CD4-positive, alpha-beta T cell treated with Interleukin-4 for 4 hours (primary cell): ENCODE data around the gene TMED4.

ENCODE experiments used
- DNase-seq: peaks from one replicate; pipeline ENCODE4 v3.0.0-alpha.2; 2020

Gene TMED4

GRCh38 chr7:44581879-44582603, at the start of gene TMED4:
Gene TMED4, minus strand, starts transcription at chr7:44582231. Its CDS starts 25 bp downstream, at chr7:44582206.
- DNase-seq, result peak; percentile 99

- DNase-seq, result peak; percentile 86
These were observed 49.6 kb upstream of the TMED4 start for GRCh38 chr7:44631458-44632115.

- DNase-seq, result no peak
These were observed 48.9 kb upstream of the TMED4 start for GRCh38 chr7:44630792-44631457.

- no peak for DNase-seq
These were observed 47.9 kb upstream of the TMED4 start for GRCh38 chr7:44629829-44630522.

- no peak for DNase-seq
These were observed 44.6 kb upstream of the TMED4 start for GRCh38 chr7:44626620-44627019.

GRCh38 chr7:44625526-44626471, 43.8 kb upstream of the TMED4 start:
- peak; percentile 63 for DNase-seq

GRCh38 chr7:44624318-44624717, 42.3 kb upstream of the TMED4 start:
- DNase-seq, result no peak

GRCh38 chr7:44622342-44623151, 40.5 kb upstream of the TMED4 start:
- peak; percentile 70 for DNase-seq

GRCh38 chr7:44621750-44622103, 39.7 kb upstream of the TMED4 start:
- no peak for DNase-seq

GRCh38 chr7:44621034-44621749, 39.2 kb upstream of the TMED4 start:
- no peak for DNase-seq

- peak; percentile 73 for DNase-seq
These were observed 36.7 kb upstream of the TMED4 start for GRCh38 chr7:44618753-44619152.

- no peak for DNase-seq
These were observed 36.0 kb upstream of the TMED4 start for GRCh38 chr7:44618045-44618444.

GRCh38 chr7:44617225-44617890, 35.3 kb upstream of the TMED4 start:
- DNase-seq, result peak; percentile 75

GRCh38 chr7:44616545-44616944, 34.5 kb upstream of the TMED4 start:
- DNase-seq, result no peak

- no peak for DNase-seq
These were observed 33.8 kb upstream of the TMED4 start for GRCh38 chr7:44615793-44616192.

GRCh38 chr7:44615149-44615611, 33.1 kb upstream of the TMED4 start:
- peak; percentile 75 for DNase-seq

- no peak for DNase-seq
These were observed 27.8 kb upstream of the TMED4 start for GRCh38 chr7:44609829-44610228.

GRCh38 chr7:44608916-44609648, 27.1 kb upstream of the TMED4 start:
- DNase-seq, result no peak
